Jurkat, Clone E6-1 (cell line): Measurements from ENCODE around the gene GREB1.

Experiments
- DNase-seq: peaks from one replicate; pipeline ENCODE4 v3.0.0-alpha.2; 2011; ENCODE audit warnings: low read depth, low spot score
- H3K4me3 ChIP-seq: 2 replicates; pipeline ENCODE4 v1.5.1; 2011; ENCODE audit warnings: mild to moderate bottlenecking, low read length, control low read depth, moderate library complexity

Gene GREB1

DNA sequence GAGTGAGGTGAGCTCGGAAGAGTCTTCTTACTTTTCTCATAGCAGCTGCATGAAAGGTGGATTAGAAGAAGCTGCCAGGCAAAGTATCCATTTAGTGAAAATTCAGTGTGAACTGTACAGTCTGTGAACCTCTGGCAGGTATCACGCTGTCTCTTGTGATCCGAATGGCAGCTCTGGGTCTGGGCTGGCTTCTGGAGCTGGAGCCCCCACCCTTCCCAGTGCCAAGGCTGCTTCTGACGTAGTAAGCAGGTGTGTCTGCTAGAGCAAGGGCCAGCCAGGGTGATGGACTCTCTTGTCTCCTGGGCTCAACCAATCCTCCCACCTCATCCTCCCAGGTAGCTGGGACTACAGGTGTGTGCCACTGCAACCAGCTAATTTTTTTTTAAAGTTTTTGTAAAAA is 150.1 kb downstream of the GREB1 start:
- no peak overlapping the region for H3K4me3 ChIP-seq
- no peak for DNase-seq

DNA sequence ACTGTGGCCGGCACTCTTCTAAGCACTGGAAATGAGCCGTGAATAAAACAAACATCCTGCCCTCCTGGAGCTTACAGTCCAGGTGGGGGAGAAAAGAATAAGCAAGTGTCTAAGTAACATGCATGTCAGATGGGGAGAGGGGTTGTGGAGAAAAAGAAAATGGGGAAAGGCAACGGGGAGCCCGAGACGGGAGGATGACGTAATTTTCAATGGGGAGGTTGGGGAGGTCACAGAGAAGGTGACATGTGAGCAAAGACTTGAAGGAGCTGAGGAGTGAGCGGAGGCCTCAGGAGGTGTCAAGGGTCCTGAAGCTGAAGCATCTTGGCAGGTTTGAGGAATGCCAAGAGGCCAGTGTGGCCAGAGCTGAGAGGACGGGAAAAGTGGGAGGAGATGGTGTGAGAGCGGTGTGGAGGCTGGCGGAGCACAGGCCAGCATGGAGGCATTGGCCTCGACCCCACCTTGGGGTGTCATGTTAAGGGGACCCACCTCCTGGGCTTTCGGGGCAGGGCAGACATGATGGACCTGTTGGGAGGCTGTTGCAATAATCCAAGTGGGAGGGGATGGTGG is 151.1 kb downstream of the GREB1 start:
- H3K4me3 ChIP-seq, result no peak overlapping the region
- DNase-seq, result no peak

- no peak overlapping the region for H3K4me3 ChIP-seq
- no peak for DNase-seq
Measured at GRCh38 chr2:11685906-11686470, 152.1 kb downstream of the GREB1 start.

GRCh38 chr2:11687736-11688135 is 153.9 kb downstream of the GREB1 start:
- no peak overlapping the region for H3K4me3 ChIP-seq

DNA sequence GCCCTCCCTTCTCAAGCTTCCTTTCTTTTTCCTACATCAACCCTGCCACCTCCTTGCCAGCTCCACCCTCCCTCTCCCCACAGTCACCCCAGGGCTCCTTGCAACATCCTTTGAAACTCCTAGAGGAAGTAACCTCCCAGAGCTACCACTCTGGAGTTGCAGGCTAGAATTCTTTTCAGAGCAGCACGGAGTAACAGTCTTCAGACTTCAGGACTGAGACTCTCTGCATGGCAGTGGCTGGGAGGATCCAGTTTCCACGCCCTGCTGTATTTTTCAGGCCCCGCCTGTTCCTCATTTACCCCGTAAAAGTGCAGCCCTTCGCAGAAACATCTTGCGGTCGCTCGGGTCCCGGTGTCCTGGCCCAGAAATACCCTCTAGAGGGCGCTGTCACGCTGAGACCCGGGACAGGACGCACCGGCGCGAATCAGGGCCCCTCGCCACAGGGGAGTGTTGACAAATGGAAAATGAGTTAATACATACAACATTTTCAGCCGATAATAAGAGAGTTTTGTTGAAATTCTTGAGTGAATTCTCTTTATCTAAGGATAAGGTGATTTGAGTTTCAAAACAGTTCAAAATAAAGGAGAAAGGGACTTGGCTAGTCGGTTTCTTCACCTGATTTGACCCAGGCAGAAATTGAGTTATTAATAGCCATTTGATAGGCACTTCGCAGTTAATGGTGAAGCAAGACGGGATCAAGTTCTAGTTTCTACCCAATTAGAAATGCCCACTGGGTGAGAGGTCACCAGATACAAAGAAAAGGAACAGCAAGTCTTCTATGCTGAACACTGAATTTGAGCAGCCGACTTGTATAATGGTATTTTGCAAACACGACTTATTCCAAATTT is 154.6 kb downstream of the GREB1 start:
- peak; percentile 55 for DNase-seq
- no peak overlapping the region; the same call in 1 of the 2 replicates for H3K4me3 ChIP-seq

More at GRCh38 chr2:11687736-11688135, 153.9 kb downstream of the GREB1 start:
- DNase-seq, result no peak

GRCh38 chr2:11691076-11691660 is 157.3 kb downstream of the GREB1 start:
- H3K4me3 ChIP-seq, result no peak overlapping the region
- no peak for DNase-seq
